H1 (cell line): Measurements from ENCODE around the gene PPIL6. TPM values are rescaled to one million over a fixed set of nuclear protein-coding genes. Genes with fewer than 3 reads are reported as not detected.

Source experiments
- CTCF ChIA-PET: fragments of 300-600 bp; sonication (Branson Sonifier 250); formaldehyde crosslinking; loops from one replicate; lab custom pipeline; 2021; ENCODE audit not compliant: partially characterized antibody; lab: Charles Lee
- POLR2A ChIA-PET: fragments of 300-600 bp; sonication (Branson Sonifier 250); formaldehyde crosslinking; loops from one replicate; lab custom pipeline; 2021; ENCODE audit warnings: inconsistent platforms; ENCODE audit not compliant: partially characterized antibody; lab: Charles Lee
- DNase-seq, 2 experiments: peaks; one replicate each; pipeline versions ENCODE4 v3.0.0 to v3.0.0-alpha.2; 2010 to 2022; ENCODE audit warnings: low spot score in 2 of 2, low read depth in 1 of 2, mixed read lengths in 1 of 2
- FAIRE-seq: peaks from 2 replicates; lab custom pipeline; 2011; peaks lifted over from hg19 to GRCh38; lab: Jason Lieb, UNC
- H2AFZ ChIP-seq: 2 replicates; pipeline ENCODE4 v1.8.1; 2012; ENCODE audit warnings: low read length, inconsistent platforms
- H2AK5ac ChIP-seq: 2 replicates; pipeline ENCODE4 v1.6.1; 2013; ENCODE audit warnings: low read depth, low read length
- H2BK120ac ChIP-seq: replicated peaks from 2 replicates; pipeline ENCODE3; 2013; ENCODE audit warnings: low read depth, low read length, inconsistent platforms
- H2BK12ac ChIP-seq: 2 replicates; pipeline ENCODE4 v1.6.1; 2013; ENCODE audit warnings: low read depth, low read length
- H2BK15ac ChIP-seq: 2 replicates; pipeline ENCODE4 v1.6.1; 2013; ENCODE audit warnings: low read length
- H2BK20ac ChIP-seq: 2 replicates; pipeline ENCODE4 v1.6.1; 2013; ENCODE audit warnings: low read length
- H2BK5ac ChIP-seq: 2 replicates; pipeline ENCODE4 v1.6.1; 2013; ENCODE audit warnings: low read depth, low read length
- H3K14ac ChIP-seq: 2 replicates; pipeline ENCODE4 v1.6.1; 2013; ENCODE audit warnings: inconsistent platforms; ENCODE audit not compliant: insufficient read length
- H3K18ac ChIP-seq: 2 replicates; pipeline ENCODE4 v1.6.1; 2013; ENCODE audit warnings: low read length; ENCODE audit errors: extremely low read depth
- H3K23ac ChIP-seq: 2 replicates; pipeline ENCODE4 v1.6.1; 2013; ENCODE audit warnings: inconsistent platforms; ENCODE audit not compliant: insufficient read length
- H3K23me2 ChIP-seq: 2 replicates; pipeline ENCODE4 v1.6.1; 2013; ENCODE audit warnings: low read depth, low read length
- H3K27ac ChIP-seq: 2 replicates; pipeline ENCODE4 v1.6.1; 2011; ENCODE audit warnings: low read depth, low read length, inconsistent platforms
- H3K27me3 ChIP-seq, 4 experiments: replicated peaks in 1 of 4; 1 replicate in 1 of 4; 2 replicates in 3 of 4; pipeline versions ENCODE4 v1.6.1 to v1.8.1; 2011 to 2013; ENCODE audit warnings: low read length in 3 of 4, mild to moderate bottlenecking in 3 of 4, inconsistent platforms in 2 of 4, mixed read lengths in 2 of 4, moderate library complexity in 1 of 4; ENCODE audit not compliant: control insufficient read depth in 3 of 4, insufficient read depth in 3 of 4; ENCODE audit errors: extremely low read depth in 1 of 4
- H3K36me3 ChIP-seq, 4 experiments: 2 replicates each; pipeline versions ENCODE4 v1.6.1 to v1.8.1; 2011 to 2013; ENCODE audit warnings: mild to moderate bottlenecking in 4 of 4, low read length in 3 of 4, moderate library complexity in 2 of 4, control low read depth in 1 of 4, inconsistent platforms in 1 of 4; ENCODE audit not compliant: insufficient read depth in 4 of 4, control insufficient read depth in 2 of 4
- H3K4ac ChIP-seq: replicated peaks from 2 replicates; pipeline ENCODE3; 2013; ENCODE audit warnings: low read length, low read depth, mixed read lengths, inconsistent platforms; ENCODE audit not compliant: insufficient read length
- H3K4me1 ChIP-seq, 4 experiments: replicated peaks in 1 of 4; 1 replicate in 1 of 4; 2 replicates in 3 of 4; pipeline versions ENCODE4 v1.6.1 to v1.8.1; 2011 to 2013; ENCODE audit warnings: low read length in 3 of 4, inconsistent platforms in 2 of 4, mixed read lengths in 1 of 4; ENCODE audit not compliant: insufficient read depth in 4 of 4, control insufficient read depth in 3 of 4
- H3K4me2 ChIP-seq, 2 experiments: 2 replicates each; pipeline versions ENCODE4 v1.6.1 to v1.8.1; 2011 to 2013; ENCODE audit warnings: low read depth in 2 of 2, low read length in 2 of 2, control low read depth in 1 of 2, inconsistent platforms in 1 of 2, mild to moderate bottlenecking in 1 of 2; ENCODE audit not compliant: insufficient read depth in 1 of 2
- H3K4me3 ChIP-seq, 4 experiments: fragments of 200-600, 300-600 bp in 1 of 4; sonication (generic), shearing (Covaris generic), sonication (Bioruptor Twin) in 1 of 4; 2 replicates each; pipeline versions ENCODE4 v1.5.1 to v1.8.1; 2011 to 2016; ENCODE audit warnings: low read length in 4 of 4, low read depth in 3 of 4, control low read depth in 2 of 4, inconsistent platforms in 2 of 4, mild to moderate bottlenecking in 2 of 4, mixed read lengths in 1 of 4, moderate library complexity in 1 of 4; ENCODE audit not compliant: insufficient read depth in 2 of 4; ENCODE audit errors: extremely low read depth in 1 of 4
- H3K56ac ChIP-seq: replicated peaks from 2 replicates; pipeline ENCODE3; 2013; ENCODE audit warnings: low read depth, mild to moderate bottlenecking, mixed read lengths, low read length, inconsistent platforms; ENCODE audit not compliant: insufficient read length
- H3K79me1 ChIP-seq: 2 replicates; pipeline ENCODE4 v1.6.1; 2013; ENCODE audit warnings: low read depth, low read length, control low read depth
- H3K79me2 ChIP-seq, 2 experiments: 2 replicates each; pipeline versions ENCODE4 v1.6.1 to v1.8.1; 2012 to 2013; ENCODE audit warnings: low read length in 2 of 2, mild to moderate bottlenecking in 2 of 2, inconsistent platforms in 1 of 2; ENCODE audit not compliant: insufficient read depth in 2 of 2, control insufficient read depth in 1 of 2
- H3K9ac ChIP-seq, 4 experiments: replicated peaks in 1 of 4; 1 replicate in 1 of 4; 2 replicates in 3 of 4; pipeline versions ENCODE4 v1.6.1 to v1.8.1; 2011 to 2013; ENCODE audit warnings: low read depth in 3 of 4, low read length in 3 of 4, control low read depth in 2 of 4, mild to moderate bottlenecking in 2 of 4, moderate library complexity in 2 of 4, inconsistent platforms in 1 of 4; ENCODE audit errors: extremely low read depth in 1 of 4
- H3K9me3 ChIP-seq, 2 experiments: 2 replicates each; pipeline versions ENCODE4 v1.6.1 to v1.8.1; 2012 to 2013; ENCODE audit warnings: mild to moderate bottlenecking in 2 of 2, moderate library complexity in 2 of 2, control low read depth in 1 of 2, inconsistent platforms in 1 of 2, low read depth in 1 of 2, low read length in 1 of 2, mixed read lengths in 1 of 2; ENCODE audit not compliant: insufficient read depth in 2 of 2
- H4K20me1 ChIP-seq, 2 experiments: replicated peaks in 1 of 2; 2 replicates each; pipeline versions ENCODE3 to v1.8.1; 2011 to 2013; ENCODE audit warnings: inconsistent platforms in 2 of 2, low read length in 2 of 2, mild to moderate bottlenecking in 1 of 2; ENCODE audit not compliant: insufficient read depth in 2 of 2, control insufficient read depth in 1 of 2
- H4K5ac ChIP-seq: 2 replicates; pipeline ENCODE4 v1.6.1; 2013; ENCODE audit warnings: low read length, low read depth, mixed read lengths, inconsistent platforms; ENCODE audit not compliant: insufficient read length
- H4K8ac ChIP-seq: 2 replicates; pipeline ENCODE4 v1.8.0; 2013; ENCODE audit warnings: mild to moderate bottlenecking, moderate library complexity, low read length, inconsistent platforms; ENCODE audit not compliant: insufficient read depth; ENCODE audit errors: extremely low read depth
- H4K91ac ChIP-seq: replicated peaks from 2 replicates; pipeline ENCODE3; 2013; ENCODE audit warnings: low read length, mixed read lengths, inconsistent platforms; ENCODE audit not compliant: insufficient read length
- CTCF ChIP-seq, 3 experiments: IDR thresholded peaks; 1 replicate in 2 of 3; 2 replicates in 1 of 3; pipeline versions ENCODE4 v1.5.1 to v1.6.1; 2011; ENCODE audit warnings: low read length in 3 of 3, mild to moderate bottlenecking in 3 of 3, inconsistent platforms in 2 of 3, low read depth in 1 of 3, moderate library complexity in 1 of 3; ENCODE audit not compliant: insufficient read depth in 1 of 3; ENCODE audit errors: control extremely low read depth in 1 of 3
- KDM1A ChIP-seq: fragments of 200-600, 300-600 bp; sonication (generic); IDR thresholded peaks from 2 replicates; pipeline ENCODE4 v1.7.1; 2016; ENCODE audit warnings: mild to moderate bottlenecking, low read length, borderline replicate concordance
- WGBS, 2 experiments: shearing (Covaris generic) in 1 of 2; methylation state at CpG; one replicate each; pipeline versions ENCODE4 v1.1.6 to v1.1.7; 2013 to 2015; ENCODE audit warnings: low lambda C conversion rate in 2 of 2, mixed read lengths in 2 of 2, inconsistent platforms in 1 of 2, low coverage in 1 of 2, missing lambda C conversion rate in 1 of 2; ENCODE audit not compliant: insufficient replicate concordance in 2 of 2, insufficient coverage in 1 of 2, insufficient read length in 1 of 2; ENCODE audit errors: extremely low coverage in 1 of 2, missing lambda C conversion rate in 1 of 2; 5-methylcytosine and 5-hydroxymethylcytosine counted together
- polyA plus RNA-seq, 7 experiments: library from polyadenylated mRNA; depleted of rRNA in 3 of 7; stranded (reverse) in 5 of 7; unstranded in 2 of 7; fragments of >200 nt in 5 of 7; fragments of 200-250 nt in 2 of 7; gene quantifications; 1 replicate in 5 of 7; 2 replicates in 1 of 7; 4 replicates in 1 of 7; pipeline versions ENCODE4 v1.2.1 to v1.2.3, GENCODE V29; 2011 to 2013; ENCODE audit warnings: missing spikeins in 2 of 7, mixed read lengths in 2 of 7
- total RNA-seq: library from RNA; stranded (reverse); fragmentation: NEBNext Ultra II Directional; extraction: Animal tissue kit (Norgen Biotek cat#: 25700); gene quantifications from 2 replicates; pipeline ENCODE4 v1.2.1, GENCODE V29; 2021

The PPIL6 gene
- total and polyA plus RNA-seq, 2 of the 8 experiments (the other 6 are each of a cell fraction or from before 2014, with no cell fraction given) = 0.42 to 1.3 TPM

GRCh38 chr6:109452181-109452580 lies 11.8 kb upstream of the PPIL6 start:
- TF ChIP-seq CTCF (IDR thresholded peaks at IDR 0.05; ENCODE audit: control extremely low read depth in 1 of 3, insufficient read depth in 1 of 3, low read depth in 1 of 3, low read length in 3 of 3) = no peak
- TF ChIP-seq KDM1A = no peak
- Histone ChIP-seq H2AFZ (no peak overlapping the region), H4K8ac (no peak overlapping the region), H3K79me1 (no peaks in the 10 kb centered on the region; the same call in 1 of the 2 replicates), H2BK120ac (no peak overlapping the region), H3K9me3 (no peaks in the 10 kb centered on the region), H2BK20ac (no peak overlapping the region), H4K5ac (no peak overlapping the region), H3K27me3 (no peaks in the 10 kb centered on the region), H3K14ac (no peak overlapping the region), H3K4me3 (no peak overlapping the region), H2BK15ac (no peak overlapping the region), H3K79me2 (no peaks in the 10 kb centered on the region; a peak in 1 of 4 replicates), H3K4me2 (no peak overlapping the region), H3K23me2 (peaks cover 8% of the 10 kb centered on the region), H2BK12ac (no peak overlapping the region), H3K27ac (no peak overlapping the region), H3K56ac (no peak overlapping the region), H3K36me3 (peaks cover 0 to 24% (median 8%) of the 10 kb centered on the region in 4 experiments; a peak in 5 of 8 replicates), H3K4ac (no peak overlapping the region), H2BK5ac (no peak overlapping the region), H2AK5ac (no peak overlapping the region), H3K23ac (no peak overlapping the region), H3K9ac (no peak overlapping the region), H3K18ac (no peak overlapping the region), H4K91ac (no peak overlapping the region), H3K4me1 (peaks cover 0 to 14% (median 8%) of the 10 kb centered on the region in 4 experiments; a peak in 6 of 7 replicates), H4K20me1 (peaks cover 0 to 8% of the 10 kb centered on the region in 2 experiments)
- FAIRE-seq (no peak), DNase-seq (no peak)
- ChIA-PET CTCF (interaction anchor here (7.5 kb wide), 1 partner anchor 9 kb away, joined by 63 read pairs; the partner anchor contains the start of genes PPIL6 and SMPD2), POLR2A (interaction anchor here (7.5 kb wide), 1 partner anchor 10 kb away, joined by 85 read pairs; the partner anchor contains the start of genes PPIL6 and SMPD2)
- 93% methylated on average over 9 of the region's 9 CpGs; no CpG with 5 or more reads in 1 of the 2 experiments for WGBS, 2 experiments
